B cell (primary cell): ENCODE results near the gene PRAMEF9. TPM values are rescaled to one million over a fixed set of nuclear protein-coding genes. Genes with fewer than 3 reads are reported as not detected.

ENCODE experiments used
- ATAC-seq: fragments of 200-7000 bp; cut with Tn5 transposase; one replicate; pipeline ENCODE4 v1.10.0; 2021; ENCODE audit warnings: low read depth, mild to moderate bottlenecking, moderate number of reproducible peaks, moderate library complexity
- CTCF ChIA-PET: fragments of 350-600 bp; sonication (Branson Sonifier 250); formaldehyde crosslinking; loops from one replicate; lab custom pipeline; 2021; ENCODE audit warnings: antibody characterized with exemption, inconsistent platforms; lab: Charles Lee
- POLR2A ChIA-PET: fragments of 350-600 bp; sonication (Branson Sonifier 250); formaldehyde crosslinking; loops from one replicate; lab custom pipeline; 2021; ENCODE audit warnings: antibody characterized with exemption; lab: Charles Lee
- DNase-seq: peaks from one replicate; pipeline ENCODE4 v3.0.0; 2013
- H2AFZ ChIP-seq: 2 replicates; pipeline ENCODE4 v1.6.1; 2012; ENCODE audit warnings: mild to moderate bottlenecking, low read depth, low read length; ENCODE audit not compliant: insufficient read depth, poor library complexity, severe bottlenecking
- H3K27ac ChIP-seq, 2 donors: 1 replicate in 1 of 2; 2 replicates in 1 of 2; pipeline ENCODE4 v1.5.1; 2012 to 2013; ENCODE audit warnings: low read length in 2 of 2, mild to moderate bottlenecking in 2 of 2, moderate library complexity in 1 of 2
- H3K27me3 ChIP-seq, 4 experiments: fragments of 200-600 bp in 1 of 4; sonication (generic) in 1 of 4; replicated peaks in 1 of 4; 1 replicate in 2 of 4; 2 replicates in 2 of 4; pipeline versions ENCODE4 v1.6.1 to v1.7.0; 2013 to 2016; ENCODE audit warnings: low read length in 3 of 4, mild to moderate bottlenecking in 2 of 4, mixed read lengths in 1 of 4, moderate library complexity in 1 of 4; ENCODE audit not compliant: insufficient read depth in 4 of 4, control insufficient read depth in 3 of 4; ENCODE audit errors: control extremely low read depth in 1 of 4
- H3K36me3 ChIP-seq, 2 experiments: replicated peaks in 1 of 2; 1 replicate in 1 of 2; 2 replicates in 1 of 2; pipeline versions ENCODE4 v1.6.1 to v1.7.1; 2013; ENCODE audit warnings: low read length in 1 of 2; ENCODE audit not compliant: insufficient read depth in 2 of 2, control insufficient read depth in 1 of 2; ENCODE audit errors: control extremely low read depth in 1 of 2, extremely low read depth in 1 of 2
- H3K4me1 ChIP-seq, 2 donors: fragments of 200-600 bp in 1 of 2; sonication (generic) in 1 of 2; 1 replicate in 1 of 2; 2 replicates in 1 of 2; pipeline versions ENCODE4 v1.5.1 to v1.6.1; 2013 to 2017; ENCODE audit warnings: low read length in 2 of 2; ENCODE audit not compliant: control insufficient read depth in 2 of 2, insufficient read depth in 2 of 2
- H3K4me2 ChIP-seq: replicated peaks from 2 replicates; pipeline ENCODE3; 2012; ENCODE audit warnings: mild to moderate bottlenecking, low read depth, low read length; ENCODE audit not compliant: poor library complexity, severe bottlenecking
- H3K4me3 ChIP-seq, 5 experiments: fragments of 200-600 bp in 1 of 5; sonication (generic) in 1 of 5; 1 replicate in 3 of 5; 2 replicates in 2 of 5; pipeline versions ENCODE4 v1.5.1 to v1.7.0; 2011 to 2016; ENCODE audit warnings: low read length in 4 of 5, mild to moderate bottlenecking in 4 of 5, low read depth in 2 of 5, control low read depth in 1 of 5, moderate library complexity in 1 of 5; ENCODE audit not compliant: insufficient read depth in 1 of 5; ENCODE audit errors: control extremely low read depth in 1 of 5, extremely low read depth in 1 of 5
- H3K79me2 ChIP-seq: fragments of 200-600 bp; sonication (generic); one replicate; pipeline ENCODE4 v1.6.0; 2016; ENCODE audit warnings: low read length; ENCODE audit not compliant: control insufficient read depth, insufficient read depth
- H3K9ac ChIP-seq: fragments of 200-600 bp; sonication (generic); 2 replicates; pipeline ENCODE4 v1.6.1; 2017; ENCODE audit warnings: mild to moderate bottlenecking, low read length, moderate library complexity
- H3K9me3 ChIP-seq, 3 donors: one replicate each; pipeline versions ENCODE4 v1.6.1 to v1.7.1; 2013; ENCODE audit warnings: low read length in 2 of 3; ENCODE audit not compliant: control insufficient read depth in 2 of 3, insufficient read depth in 1 of 3; ENCODE audit errors: control extremely low read depth in 1 of 3
- H4K20me1 ChIP-seq: 2 replicates; pipeline ENCODE4 v1.6.0; 2012; ENCODE audit warnings: mild to moderate bottlenecking, low read length; ENCODE audit not compliant: insufficient read depth, control insufficient read depth, poor library complexity, severe bottlenecking
- H3K27ac Mint-ChIP-seq: one replicate; pipeline ENCODE4 v1.8.0; 2021; ENCODE audit warnings: mixed read lengths
- H3K27me3 Mint-ChIP-seq: one replicate; pipeline ENCODE4 v1.8.0; 2021; ENCODE audit warnings: mixed read lengths
- H3K4me1 Mint-ChIP-seq: one replicate; pipeline ENCODE4 v1.8.0; 2021; ENCODE audit warnings: mixed read lengths
- H3K4me3 Mint-ChIP-seq: one replicate; pipeline ENCODE4 v1.8.0; 2021; ENCODE audit warnings: mixed read lengths
- H3K9me3 Mint-ChIP-seq: one replicate; pipeline ENCODE4 v1.8.0; 2022; ENCODE audit warnings: mixed read lengths; ENCODE audit not compliant: insufficient read depth
- CTCF ChIP-seq: fragments of 200-600 bp; IDR thresholded peaks from one replicate; pipeline ENCODE4 v1.8.0; 2022; ENCODE audit warnings: antibody characterized with exemption, mild to moderate bottlenecking
- EZH2 ChIP-seq: IDR thresholded peaks from 2 replicates; pipeline ENCODE4 v1.6.1; 2012; ENCODE audit warnings: borderline replicate concordance, low read depth, mild to moderate bottlenecking, moderate library complexity, low read length; ENCODE audit not compliant: insufficient read depth, poor library complexity, severe bottlenecking
- WGBS: methylation state at CpG from one replicate; pipeline ENCODE4 v1.1.5; 2013; ENCODE audit warnings: missing lambda C conversion rate; ENCODE audit not compliant: insufficient coverage; 5-methylcytosine and 5-hydroxymethylcytosine counted together
- intact Hi-C: fragments of 100-400 bp; cut with micrococcal nuclease; formaldehyde crosslinking; loops from one replicate; pipeline ENCODE4 v1.10.0; 2022
- polyA plus RNA-seq: library from polyadenylated mRNA; depleted of rRNA; stranded (reverse); fragments of >200 nt; gene quantifications from 2 replicates; pipeline ENCODE4 v1.2.3, GENCODE V29; 2012
- total RNA-seq, 2 donors: library from RNA; stranded (reverse); fragments of 120-200 nt in 1 of 2; gene quantifications; 1 replicate in 1 of 2; 2 replicates in 1 of 2; pipeline versions ENCODE4 v1.2.3 to v1.2.4, GENCODE V29; 2013 to 2022

PRAMEF9 gene
- total and polyA plus RNA-seq, 2 donors (not counting 1 experiment from before 2014, with no cell fraction given), result not detected

GRCh38 chr1:13228343-13228781, 56.7 kb downstream of the PRAMEF9 start:
- Histone ChIP-seq H3K27me3 (no peaks in the 10 kb centered on the region), H3K79me2 (no peaks in the 10 kb centered on the region), H4K20me1 (no peaks in the 10 kb centered on the region), H3K4me2 (no peak overlapping the region), H2AFZ (no peak overlapping the region), H3K9me3 (no peaks in the 10 kb centered on the region), H3K36me3 (no peaks in the 10 kb centered on the region), H3K27ac (no peak overlapping the region), H3K4me1 (no peaks in the 10 kb centered on the region), H3K4me3 (no peak overlapping the region), H3K9ac (no peak overlapping the region)
- TF ChIP-seq EZH2 (no peak), CTCF (peak; percentile 56)
- Mint-ChIP-seq H3K9me3 (no peaks in the 10 kb centered on the region), H3K27me3 (peaks cover 4% of the 10 kb centered on the region), H3K4me3 (no peak overlapping the region), H3K4me1 (no peaks in the 10 kb centered on the region), H3K27ac (no peak overlapping the region)
- ChIA-PET POLR2A (no interaction called here), CTCF (interaction anchor here (0.6 kb wide), 1 partner anchor 13 kb away, joined by 3 read pairs; no protein-coding TSS in a partner anchor)
- ATAC-seq (no peak), DNase-seq (peak; percentile 18)
- WGBS, result 83% methylated on average over 7 of the region's 7 CpGs
- intact Hi-C loops, result no loop called here

Other genes with a start within 250 kb of the PRAMEF9 start
- not detected in 2 replicates for gene PRAMEF6, start 224.3 kb upstream of the PRAMEF9 start, total RNA-seq
- not detected in 2 replicates for gene PRAMEF6, start 224.3 kb upstream of the PRAMEF9 start, polyA plus RNA-seq
- not detected in 2 replicates for gene PRAMEF27, start 115.3 kb upstream of the PRAMEF9 start, total RNA-seq
- gene PRAMEF27, start 115.3 kb upstream of the PRAMEF9 start, polyA plus RNA-seq, result not detected in 2 replicates
- gene HNRNPCL3, start 111.1 kb upstream of the PRAMEF9 start, total RNA-seq, result not detected in 2 replicates
- not detected in 2 replicates for gene HNRNPCL3, start 111.1 kb upstream of the PRAMEF9 start, polyA plus RNA-seq
- not detected in 2 replicates for gene PRAMEF25, start 101.1 kb upstream of the PRAMEF9 start, total RNA-seq
- not detected in 2 replicates for gene PRAMEF25, start 101.1 kb upstream of the PRAMEF9 start, polyA plus RNA-seq
- gene HNRNPCL2, start 55.0 kb upstream of the PRAMEF9 start, total RNA-seq, result not detected in 2 replicates
- gene HNRNPCL2, start 55.0 kb upstream of the PRAMEF9 start, polyA plus RNA-seq, result not detected in 2 replicates
- not detected in 2 replicates for gene PRAMEF26, start 15.8 kb upstream of the PRAMEF9 start, total RNA-seq
- gene PRAMEF26, start 15.8 kb upstream of the PRAMEF9 start, polyA plus RNA-seq, result not detected in 2 replicates
- not detected in 2 replicates for gene HNRNPCL4, start 6.2 kb upstream of the PRAMEF9 start, total RNA-seq
- gene HNRNPCL4, start 6.2 kb upstream of the PRAMEF9 start, polyA plus RNA-seq, result not detected in 2 replicates
- gene PRAMEF13, start 29.6 kb downstream of the PRAMEF9 start, total RNA-seq, result not detected in 2 replicates
- not detected in 2 replicates for gene PRAMEF13, start 29.6 kb downstream of the PRAMEF9 start, polyA plus RNA-seq
- gene PRAMEF18, start 54.3 kb downstream of the PRAMEF9 start, total RNA-seq, result not detected in 2 replicates
- gene PRAMEF18, start 54.3 kb downstream of the PRAMEF9 start, polyA plus RNA-seq, result not detected in 2 replicates
- gene PRAMEF5, start 82.3 kb downstream of the PRAMEF9 start, total RNA-seq, result not detected in 2 replicates
- not detected in 2 replicates for gene PRAMEF5, start 82.3 kb downstream of the PRAMEF9 start, polyA plus RNA-seq
- gene PRAMEF8, start 113.3 kb downstream of the PRAMEF9 start, total RNA-seq, result not detected in 2 replicates
- gene PRAMEF8, start 113.3 kb downstream of the PRAMEF9 start, polyA plus RNA-seq, result not detected in 2 replicates
- not detected in 2 replicates for gene PRAMEF33, start 131.7 kb downstream of the PRAMEF9 start, total RNA-seq
- not detected in 2 replicates for gene PRAMEF33, start 131.7 kb downstream of the PRAMEF9 start, polyA plus RNA-seq
- not detected in 2 replicates for gene PRAMEF15, start 143.7 kb downstream of the PRAMEF9 start, total RNA-seq
- not detected in 2 replicates for gene PRAMEF15, start 143.7 kb downstream of the PRAMEF9 start, polyA plus RNA-seq
- not detected in 2 replicates for gene PRAMEF14, start 175.3 kb downstream of the PRAMEF9 start, total RNA-seq
- not detected in 2 replicates for gene PRAMEF14, start 175.3 kb downstream of the PRAMEF9 start, polyA plus RNA-seq
- gene PRAMEF19, start 200.1 kb downstream of the PRAMEF9 start, total RNA-seq, result not detected in 2 replicates
- not detected in 2 replicates for gene PRAMEF19, start 200.1 kb downstream of the PRAMEF9 start, polyA plus RNA-seq
- gene PRAMEF17, start 217.8 kb downstream of the PRAMEF9 start, total RNA-seq, result not detected in 2 replicates
- gene PRAMEF17, start 217.8 kb downstream of the PRAMEF9 start, polyA plus RNA-seq, result not detected in 2 replicates
- gene PRAMEF20, start 238.6 kb downstream of the PRAMEF9 start, total RNA-seq, result not detected in 2 replicates
- gene PRAMEF20, start 238.6 kb downstream of the PRAMEF9 start, polyA plus RNA-seq, result not detected in 2 replicates